HCT116 (cell line): ENCODE measurements around the gene PSMC3IP.

Experiments
- CBX3 ChIP-seq: IDR thresholded peaks from 2 replicates; pipeline ENCODE4 v1.6.1; 2012; ENCODE audit warnings: low read depth
- CTCF ChIP-seq, 3 experiments: fragments of 200-600 bp in 1 of 3; sonication (generic) in 1 of 3; IDR thresholded peaks in 2 of 3; conservative IDR thresholded peaks in 1 of 3; 2 replicates each; pipeline ENCODE4 v1.5.1; 2012 to 2017; ENCODE audit warnings: low read depth in 2 of 3, low read length in 2 of 3, antibody characterized with exemption in 1 of 3, borderline replicate concordance in 1 of 3, control low read depth in 1 of 3, mild to moderate bottlenecking in 1 of 3, mixed read lengths in 1 of 3, mixed run types in 1 of 3, moderate library complexity in 1 of 3; ENCODE audit not compliant: insufficient read depth in 1 of 3
- EZH2 ChIP-seq: fragments of 200-600 bp; sonication (generic); IDR thresholded peaks from 2 replicates; pipeline ENCODE4 v1.6.1; 2017; ENCODE audit warnings: antibody characterized with exemption, mixed run types
- POLR2A ChIP-seq: IDR thresholded peaks from 2 replicates; pipeline ENCODE4 v1.7.0; 2011; ENCODE audit warnings: borderline replicate concordance; ENCODE audit not compliant: insufficient read depth, insufficient read length; ENCODE audit errors: extremely low read depth
- RAD21 ChIP-seq: IDR thresholded peaks from 2 replicates; pipeline ENCODE4 v1.6.1; 2012; ENCODE audit warnings: low read depth, mild to moderate bottlenecking
- REST ChIP-seq: IDR thresholded peaks from 2 replicates; pipeline ENCODE4 v1.6.1; 2012; ENCODE audit warnings: low read depth
- TCF7L2 ChIP-seq: IDR thresholded peaks from 2 replicates; pipeline ENCODE4 v1.7.0; 2011; ENCODE audit warnings: borderline replicate concordance, inconsistent platforms; ENCODE audit not compliant: insufficient read depth, insufficient read length; ENCODE audit errors: extremely low read depth
- YY1 ChIP-seq: IDR thresholded peaks from 2 replicates; pipeline ENCODE4 v1.6.1; 2011; ENCODE audit warnings: low read length, low read depth, moderate library complexity, mild to moderate bottlenecking; ENCODE audit not compliant: insufficient replicate concordance; ENCODE audit errors: extremely low read depth
- ZBTB33 ChIP-seq: IDR thresholded peaks from 2 replicates; pipeline ENCODE4 v1.6.1; 2011; ENCODE audit warnings: mild to moderate bottlenecking, low read length, moderate library complexity; ENCODE audit not compliant: insufficient replicate concordance; ENCODE audit errors: extremely low read depth
- ZNF274 ChIP-seq: fragments of 200-500 bp; sonication (Bioruptor generic); IDR thresholded peaks from 2 replicates; pipeline ENCODE4 v1.6.1; 2014; ENCODE audit warnings: mild to moderate bottlenecking, low read depth, low read length, inconsistent platforms

- TF ChIP-seq TCF7L2 (no peak), CTCF (IDR thresholded peaks at IDR 0.05 in 2 of 3, conservative IDR thresholded peaks at IDR 0.05 in 1 of 3; ENCODE audit: borderline replicate concordance in 1 of 3, insufficient read depth in 1 of 3, low read depth in 2 of 3, low read length in 2 of 3) (no peak), EZH2 (no peak), YY1 (no peak), ZBTB33 (no peak), CBX3 (no peak), POLR2A (no peak), RAD21 (no peak), ZNF274 (no peak), REST (no peak)
Observed at GRCh38 chr17:42538482-42538881, 39.0 kb downstream of the PSMC3IP start.
